Measurements from ENCODE around the gene VWDE. TPM values are rescaled to one million over a fixed set of nuclear protein-coding genes. Genes with fewer than 3 reads are reported as not detected.

VWDE gene
- total and polyA plus RNA-seq, 10 of the 15 experiments (the other 5 are each of a cell fraction or from before 2014, with no cell fraction given) = 0.74 to 2.1 (median 1.3) TPM

DNA sequence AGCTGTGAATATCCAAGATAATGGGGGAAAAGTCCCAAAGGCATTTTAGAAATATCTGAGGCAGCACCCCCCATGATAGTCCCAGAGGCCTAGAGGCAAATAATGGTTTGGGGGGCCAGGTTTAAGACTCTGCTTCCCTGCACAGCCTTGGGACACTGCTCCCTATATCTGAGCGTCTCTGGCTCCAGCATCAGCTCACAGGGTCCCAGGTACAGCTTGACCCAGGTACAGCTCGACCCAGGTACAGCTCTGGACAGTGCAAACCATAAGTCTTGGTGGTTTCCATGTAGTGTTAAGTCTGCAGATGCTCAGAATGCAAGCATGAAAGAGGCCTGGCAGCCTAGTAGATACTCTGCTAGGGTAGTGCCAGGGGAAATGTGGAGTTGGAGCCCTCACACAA is 47.0 kb upstream of the VWDE start:
- RAD21 ChIA-PET (ENCODE audit: unreplicated experiment) = no interaction called here
- Histone ChIP-seq H3K79me2 (ENCODE audit: control insufficient read depth, insufficient read depth, low read length) (no peaks in the 10 kb centered on the region), H2AFZ (ENCODE audit: control insufficient read depth, low read depth, low read length) (no peak overlapping the region), H3K4me1 (ENCODE audit: control insufficient read depth, insufficient read depth, low read length) (no peaks in the 10 kb centered on the region), H3K9me3 (replicated peaks; ENCODE audit: control insufficient read depth, insufficient read depth, low read length) (no peaks in the 10 kb centered on the region), H3K4me3 (no peak overlapping the region), H3K27ac (ENCODE audit: control insufficient read depth, insufficient read depth) (no peak overlapping the region), H3K4me2 (ENCODE audit: control insufficient read depth, insufficient read depth) (no peak overlapping the region), H3K27me3 (replicated peaks in 1 of 2; ENCODE audit: control insufficient read depth in 2 of 2, insufficient read depth in 2 of 2, low read length in 1 of 2) (no peaks in the 10 kb centered on the region), H3K9ac (ENCODE audit: control insufficient read depth, insufficient read depth, low read length) (no peak overlapping the region), H4K20me1 (ENCODE audit: control insufficient read depth, insufficient read depth) (no peaks in the 10 kb centered on the region), H3K36me3 (ENCODE audit: control insufficient read depth in 2 of 2, insufficient read depth in 2 of 2, low read length in 1 of 2) (no peaks in the 10 kb centered on the region)
- POLR2A ChIA-PET = no interaction called here
- SMC1A ChIA-PET (ENCODE audit: uncharacterized antibody, unreplicated experiment) = interaction anchor here (1.2 kb wide), 1 partner anchor 9 kb away, joined by 3 read pairs; no protein-coding TSS in a partner anchor
- intact Hi-C loops (cut with micrococcal nuclease; ENCODE audit: unreplicated experiment) = no loop called here
- in situ Hi-C loops (cut with MboI) = no loop called here
- FAIRE-seq (no peak), DNase-seq (ENCODE audit: low read depth, low spot score) (no peak), ATAC-seq (no peak)
- BruUV-seq (replicated peaks) = no TSS peak
- WGBS (ENCODE audit: insufficient coverage, insufficient replicate concordance, low lambda C conversion rate, missing lambda C conversion rate) = 0% methylated on average over 2 of the region's 2 CpGs
- CTCF ChIA-PET = interaction anchor here (0.9 kb wide), 1 partner anchor 39 kb away, joined by 4 read pairs; no protein-coding TSS in a partner anchor
- no peak for TF ChIP-seq HDAC6 (IDR thresholded peaks at IDR 0.05; ENCODE audit: unreplicated experiment)
- TF ChIP-seq ESRRA (IDR thresholded peaks at IDR 0.05; ENCODE audit: low read length) = no peak
- TF ChIP-seq, protein P1, sequence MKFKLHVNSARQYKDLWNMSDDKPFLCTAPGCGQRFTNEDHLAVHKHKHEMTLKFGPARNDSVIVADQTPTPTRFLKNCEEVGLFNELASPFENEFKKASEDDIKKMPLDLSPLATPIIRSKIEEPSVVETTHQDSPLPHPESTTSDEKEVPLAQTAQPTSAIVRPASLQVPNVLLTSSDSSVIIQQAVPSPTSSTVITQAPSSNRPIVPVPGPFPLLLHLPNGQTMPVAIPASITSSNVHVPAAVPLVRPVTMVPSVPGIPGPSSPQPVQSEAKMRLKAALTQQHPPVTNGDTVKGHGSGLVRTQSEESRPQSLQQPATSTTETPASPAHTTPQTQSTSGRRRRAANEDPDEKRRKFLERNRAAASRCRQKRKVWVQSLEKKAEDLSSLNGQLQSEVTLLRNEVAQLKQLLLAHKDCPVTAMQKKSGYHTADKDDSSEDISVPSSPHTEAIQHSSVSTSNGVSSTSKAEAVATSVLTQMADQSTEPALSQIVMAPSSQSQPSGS (IDR thresholded peaks at IDR 0.05; ENCODE audit: low read length) = no peak
- TF ChIP-seq, protein P2, sequence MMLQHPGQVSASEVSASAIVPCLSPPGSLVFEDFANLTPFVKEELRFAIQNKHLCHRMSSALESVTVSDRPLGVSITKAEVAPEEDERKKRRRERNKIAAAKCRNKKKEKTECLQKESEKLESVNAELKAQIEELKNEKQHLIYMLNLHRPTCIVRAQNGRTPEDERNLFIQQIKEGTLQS (IDR thresholded peaks at IDR 0.05; ENCODE audit: borderline replicate concordance, extremely low read depth, low read depth, low read length) = no peak
- TF ChIP-seq ATF7 (IDR thresholded peaks at IDR 0.05; ENCODE audit: low read depth) = no peak
- TF ChIP-seq MEF2B (IDR thresholded peaks at IDR 0.05; ENCODE audit: partially characterized antibody, poor library complexity, severe bottlenecking) = no peak
- no peak for TF ChIP-seq RFX5 (IDR thresholded peaks at IDR 0.05; ENCODE audit: low read depth, low read length)
- TF ChIP-seq IKZF1 (conservative IDR thresholded peaks at IDR 0.05) = no peak
- no peak for TF ChIP-seq BACH1 (IDR thresholded peaks at IDR 0.05; ENCODE audit: borderline replicate concordance)
- TF ChIP-seq, protein P3, sequence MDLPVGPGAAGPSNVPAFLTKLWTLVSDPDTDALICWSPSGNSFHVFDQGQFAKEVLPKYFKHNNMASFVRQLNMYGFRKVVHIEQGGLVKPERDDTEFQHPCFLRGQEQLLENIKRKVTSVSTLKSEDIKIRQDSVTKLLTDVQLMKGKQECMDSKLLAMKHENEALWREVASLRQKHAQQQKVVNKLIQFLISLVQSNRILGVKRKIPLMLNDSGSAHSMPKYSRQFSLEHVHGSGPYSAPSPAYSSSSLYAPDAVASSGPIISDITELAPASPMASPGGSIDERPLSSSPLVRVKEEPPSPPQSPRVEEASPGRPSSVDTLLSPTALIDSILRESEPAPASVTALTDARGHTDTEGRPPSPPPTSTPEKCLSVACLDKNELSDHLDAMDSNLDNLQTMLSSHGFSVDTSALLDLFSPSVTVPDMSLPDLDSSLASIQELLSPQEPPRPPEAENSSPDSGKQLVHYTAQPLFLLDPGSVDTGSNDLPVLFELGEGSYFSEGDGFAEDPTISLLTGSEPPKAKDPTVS (IDR thresholded peaks at IDR 0.05; ENCODE audit: low read depth, low read length) = no peak
- TF ChIP-seq, protein P4, sequence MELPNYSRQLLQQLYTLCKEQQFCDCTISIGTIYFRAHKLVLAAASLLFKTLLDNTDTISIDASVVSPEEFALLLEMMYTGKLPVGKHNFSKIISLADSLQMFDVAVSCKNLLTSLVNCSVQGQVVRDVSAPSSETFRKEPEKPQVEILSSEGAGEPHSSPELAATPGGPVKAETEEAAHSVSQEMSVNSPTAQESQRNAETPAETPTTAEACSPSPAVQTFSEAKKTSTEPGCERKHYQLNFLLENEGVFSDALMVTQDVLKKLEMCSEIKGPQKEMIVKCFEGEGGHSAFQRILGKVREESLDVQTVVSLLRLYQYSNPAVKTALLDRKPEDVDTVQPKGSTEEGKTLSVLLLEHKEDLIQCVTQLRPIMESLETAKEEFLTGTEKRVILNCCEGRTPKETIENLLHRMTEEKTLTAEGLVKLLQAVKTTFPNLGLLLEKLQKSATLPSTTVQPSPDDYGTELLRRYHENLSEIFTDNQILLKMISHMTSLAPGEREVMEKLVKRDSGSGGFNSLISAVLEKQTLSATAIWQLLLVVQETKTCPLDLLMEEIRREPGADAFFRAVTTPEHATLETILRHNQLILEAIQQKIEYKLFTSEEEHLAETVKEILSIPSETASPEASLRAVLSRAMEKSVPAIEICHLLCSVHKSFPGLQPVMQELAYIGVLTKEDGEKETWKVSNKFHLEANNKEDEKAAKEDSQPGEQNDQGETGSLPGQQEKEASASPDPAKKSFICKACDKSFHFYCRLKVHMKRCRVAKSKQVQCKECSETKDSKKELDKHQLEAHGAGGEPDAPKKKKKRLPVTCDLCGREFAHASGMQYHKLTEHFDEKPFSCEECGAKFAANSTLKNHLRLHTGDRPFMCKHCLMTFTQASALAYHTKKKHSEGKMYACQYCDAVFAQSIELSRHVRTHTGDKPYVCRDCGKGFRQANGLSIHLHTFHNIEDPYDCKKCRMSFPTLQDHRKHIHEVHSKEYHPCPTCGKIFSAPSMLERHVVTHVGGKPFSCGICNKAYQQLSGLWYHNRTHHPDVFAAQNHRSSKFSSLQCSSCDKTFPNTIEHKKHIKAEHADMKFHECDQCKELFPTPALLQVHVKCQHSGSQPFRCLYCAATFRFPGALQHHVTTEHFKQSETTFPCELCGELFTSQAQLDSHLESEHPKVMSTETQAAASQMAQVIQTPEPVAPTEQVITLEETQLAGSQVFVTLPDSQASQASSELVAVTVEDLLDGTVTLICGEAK (IDR thresholded peaks at IDR 0.05; ENCODE audit: borderline replicate concordance) = no peak
- TF ChIP-seq IKZF2 (IDR thresholded peaks at IDR 0.05) = no peak
- TF ChIP-seq, protein P5, sequence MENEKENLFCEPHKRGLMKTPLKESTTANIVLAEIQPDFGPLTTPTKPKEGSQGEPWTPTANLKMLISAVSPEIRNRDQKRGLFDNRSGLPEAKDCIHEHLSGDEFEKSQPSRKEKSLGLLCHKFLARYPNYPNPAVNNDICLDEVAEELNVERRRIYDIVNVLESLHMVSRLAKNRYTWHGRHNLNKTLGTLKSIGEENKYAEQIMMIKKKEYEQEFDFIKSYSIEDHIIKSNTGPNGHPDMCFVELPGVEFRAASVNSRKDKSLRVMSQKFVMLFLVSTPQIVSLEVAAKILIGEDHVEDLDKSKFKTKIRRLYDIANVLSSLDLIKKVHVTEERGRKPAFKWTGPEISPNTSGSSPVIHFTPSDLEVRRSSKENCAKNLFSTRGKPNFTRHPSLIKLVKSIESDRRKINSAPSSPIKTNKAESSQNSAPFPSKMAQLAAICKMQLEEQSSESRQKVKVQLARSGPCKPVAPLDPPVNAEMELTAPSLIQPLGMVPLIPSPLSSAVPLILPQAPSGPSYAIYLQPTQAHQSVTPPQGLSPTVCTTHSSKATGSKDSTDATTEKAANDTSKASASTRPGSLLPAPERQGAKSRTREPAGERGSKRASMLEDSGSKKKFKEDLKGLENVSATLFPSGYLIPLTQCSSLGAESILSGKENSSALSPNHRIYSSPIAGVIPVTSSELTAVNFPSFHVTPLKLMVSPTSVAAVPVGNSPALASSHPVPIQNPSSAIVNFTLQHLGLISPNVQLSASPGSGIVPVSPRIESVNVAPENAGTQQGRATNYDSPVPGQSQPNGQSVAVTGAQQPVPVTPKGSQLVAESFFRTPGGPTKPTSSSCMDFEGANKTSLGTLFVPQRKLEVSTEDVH (IDR thresholded peaks at IDR 0.05; ENCODE audit: low read depth, partially characterized antibody) = no peak

Measured in GM12878 (cell line).